ENCODE results near the gene BTBD2.

Gene BTBD2

DNA sequence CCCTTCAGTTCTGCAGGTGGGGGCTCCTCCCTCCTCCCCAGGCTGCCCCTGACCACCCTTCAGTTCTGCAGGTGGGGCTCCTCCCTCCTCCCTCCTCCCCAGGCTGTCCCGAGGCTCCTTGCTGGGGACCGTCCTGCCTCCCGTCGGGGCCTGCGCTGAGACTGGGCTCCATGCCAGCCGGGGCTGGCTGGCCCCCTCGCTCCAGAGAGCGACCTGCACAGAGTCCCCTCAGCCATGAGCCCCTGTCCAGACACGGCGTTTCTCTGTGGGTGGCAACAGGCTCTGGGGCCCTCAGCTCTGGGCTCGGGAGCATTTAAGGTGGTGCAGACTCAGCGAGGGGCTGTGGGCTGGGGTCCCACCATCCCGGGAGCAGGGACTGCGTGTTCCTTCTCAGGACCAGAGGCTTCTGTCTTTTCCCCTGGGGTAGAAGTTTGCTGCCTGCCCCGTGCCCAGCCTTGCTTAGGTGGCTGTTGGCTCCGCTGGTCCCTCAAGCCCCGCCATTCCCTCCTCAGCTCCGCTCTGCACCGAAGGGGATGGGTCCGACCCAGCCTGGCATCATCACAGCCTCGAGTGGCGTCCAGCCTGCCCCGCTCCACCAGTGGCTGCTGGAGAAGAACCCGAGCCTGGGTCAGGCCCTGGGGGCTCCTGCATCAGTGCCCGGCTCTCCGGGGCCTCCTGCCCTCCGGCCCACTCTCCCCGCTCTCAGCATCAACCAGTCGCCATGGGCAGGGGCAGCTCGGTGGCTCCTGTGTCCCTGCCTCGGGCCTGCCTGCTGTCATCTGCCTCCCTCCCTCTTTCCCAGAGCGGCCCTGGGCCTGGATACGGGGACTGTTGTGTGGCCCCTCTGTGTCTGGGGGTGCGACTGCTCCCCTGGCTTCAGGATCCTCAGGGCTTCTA is 47.0 kb downstream of the BTBD2 start:
- Mint-ChIP-seq H3K4me3 (no peak overlapping the region), H3K9me3 (no peaks in the 10 kb centered on the region), H3K4me1 (peaks cover 13 to 15% of the 10 kb centered on the region in 2 donors), H3K36me3 (peaks cover 17 to 26% of the 10 kb centered on the region in 2 donors), H3K27me3 (no peaks in the 10 kb centered on the region), H3K27ac (peak overlapping the region; percentile 42)
- ATAC-seq (replicated peaks) (no peak), DNase-seq (no peak)

DNA sequence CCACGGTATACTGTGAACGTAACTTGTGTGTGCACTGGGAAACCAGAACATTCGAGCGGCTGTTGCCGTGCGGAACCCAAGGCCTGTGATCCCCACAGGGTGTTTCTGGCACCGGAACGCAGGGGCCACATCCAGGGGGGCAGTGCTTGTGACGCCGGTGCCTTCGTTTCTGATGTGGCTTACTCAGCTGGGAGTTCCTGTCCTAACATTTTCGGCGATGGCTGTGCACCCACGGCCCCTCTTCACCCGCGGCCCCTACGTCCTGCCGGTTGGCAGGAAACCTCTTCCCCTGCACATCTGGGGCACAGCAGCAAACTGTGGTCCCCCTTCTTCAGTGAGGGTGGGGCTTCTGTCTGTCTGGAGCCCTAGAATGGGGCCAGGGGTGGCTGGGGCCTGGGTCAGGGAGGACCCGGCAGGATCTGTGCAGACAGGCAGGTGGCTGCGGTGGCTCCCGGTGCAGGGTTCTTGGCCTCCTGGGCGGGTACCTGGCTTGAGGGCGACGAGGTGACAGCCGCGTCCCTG is 48.4 kb downstream of the BTBD2 start:
- no peak overlapping the region for H3K4me3 Mint-ChIP-seq
- peak in 1 of 2 donors; percentile 20 for ATAC-seq (replicated peaks)
- H3K4me1 Mint-ChIP-seq, result peaks cover 11 to 13% of the 10 kb centered on the region in 2 donors
- no peaks in the 10 kb centered on the region for H3K27me3 Mint-ChIP-seq
- H3K9me3 Mint-ChIP-seq, result no peaks in the 10 kb centered on the region
- peaks cover 12 to 24% of the 10 kb centered on the region in 2 donors for H3K36me3 Mint-ChIP-seq
- H3K27ac Mint-ChIP-seq, result no peak overlapping the region
- no peak for DNase-seq

DNA sequence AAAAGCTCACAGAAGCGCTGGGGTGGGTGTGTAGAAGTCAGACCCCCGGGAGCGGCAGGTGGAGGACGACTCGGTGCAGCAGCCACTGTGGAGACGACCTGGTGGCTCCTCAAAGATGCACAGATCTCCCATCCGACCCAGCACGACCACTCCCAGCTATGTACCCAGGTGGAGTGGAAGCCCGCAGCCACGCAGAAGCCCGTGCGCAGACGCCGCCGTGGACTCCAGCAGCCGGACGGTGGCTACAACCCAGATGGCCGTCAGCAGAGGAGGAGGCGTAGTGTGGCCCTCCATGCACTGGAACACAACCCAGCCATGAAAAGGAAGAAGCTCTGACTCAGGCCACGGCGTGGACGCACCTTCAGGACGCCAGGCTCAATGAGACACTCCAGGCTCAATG is 52.8 kb downstream of the BTBD2 start:
- Mint-ChIP-seq H3K27me3 (no peaks in the 10 kb centered on the region), H3K9me3 (no peaks in the 10 kb centered on the region), H3K36me3 (peaks cover 8 to 12% of the 10 kb centered on the region in 2 donors), H3K4me1 (peaks cover 23 to 30% of the 10 kb centered on the region in 2 donors), H3K27ac (no peak overlapping the region), H3K4me3 (no peak overlapping the region)
- ATAC-seq (replicated peaks), result no peak
- DNase-seq, result no peak

DNA sequence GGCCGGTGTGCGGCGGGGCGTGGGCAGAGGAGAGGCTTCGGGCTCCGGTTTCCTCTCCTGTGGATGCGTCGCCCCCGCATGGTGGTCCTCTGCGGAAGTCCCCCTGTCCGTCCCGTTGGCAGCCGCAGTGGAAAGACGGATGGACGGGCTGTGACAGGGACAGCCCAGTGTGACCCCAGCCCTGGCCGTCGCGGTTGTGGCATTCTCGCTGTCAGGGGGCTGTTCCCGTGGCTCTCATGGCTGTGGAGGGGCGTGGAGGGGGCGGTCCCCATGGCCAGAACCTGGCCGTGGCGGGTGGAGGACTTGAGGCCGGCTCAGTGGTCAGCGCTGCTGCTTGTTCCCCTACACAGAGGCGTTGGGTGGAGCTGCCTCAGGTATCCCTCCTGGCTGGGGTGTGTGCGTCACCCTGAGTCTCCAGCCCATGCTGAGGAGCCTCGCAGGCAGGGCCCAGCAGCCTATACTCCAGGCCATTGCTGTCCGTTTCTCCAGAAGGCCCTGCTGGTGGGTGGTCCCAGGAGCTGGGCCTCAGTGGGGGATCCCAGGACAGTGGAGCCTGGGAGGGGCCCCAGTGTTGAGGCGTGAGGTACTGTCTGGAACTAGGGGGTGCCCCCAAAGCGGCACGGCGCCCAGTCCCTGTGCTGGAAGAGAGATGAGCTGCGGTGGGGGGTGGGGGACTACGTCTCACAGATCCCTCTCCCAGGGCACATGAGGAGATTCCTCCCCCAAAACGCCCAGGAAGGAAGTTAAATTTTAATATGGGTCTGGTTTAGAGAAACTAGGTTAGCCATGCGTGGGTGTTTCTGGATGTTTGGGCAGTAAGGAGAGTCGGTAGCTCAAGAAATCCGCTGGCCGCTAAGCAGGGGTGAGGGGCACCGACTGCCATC is 54.3 kb downstream of the BTBD2 start:
- ATAC-seq (replicated peaks), result no peak
- H3K4me3 Mint-ChIP-seq, result no peak overlapping the region

DNA sequence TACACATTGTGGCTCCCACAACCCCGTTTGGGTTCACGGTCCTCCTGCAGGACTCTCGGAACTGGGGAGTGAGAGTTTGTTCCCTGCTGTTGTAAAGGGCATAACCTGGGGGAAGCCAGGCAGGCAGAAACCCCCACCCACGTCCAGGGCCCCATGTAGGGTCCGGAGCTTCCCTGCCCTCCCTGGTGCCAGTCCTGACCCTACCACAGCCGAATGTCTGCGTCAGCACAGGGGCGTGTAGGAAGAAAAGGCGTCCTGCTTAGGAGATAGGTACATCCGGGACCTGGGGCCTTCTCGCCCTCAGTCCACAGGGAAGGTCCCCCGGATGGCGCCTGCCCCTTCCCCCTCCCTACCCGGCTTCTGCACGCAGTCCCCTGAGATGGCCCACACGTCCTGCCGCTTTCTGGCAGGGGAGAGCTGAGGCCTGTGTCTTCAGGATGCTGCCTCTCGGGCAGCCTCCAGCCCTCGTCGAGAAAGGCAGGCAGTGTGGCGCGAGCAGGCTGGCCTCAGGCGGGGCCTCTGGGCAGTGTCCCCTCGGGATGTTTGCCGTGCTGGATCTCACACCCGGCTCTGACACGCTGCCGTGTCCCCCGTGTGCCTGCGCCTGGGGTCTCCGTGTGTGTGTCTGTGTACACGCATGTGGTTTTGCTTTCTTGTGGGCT is 55.5 kb downstream of the BTBD2 start:
- DNase-seq (no peak), ATAC-seq (replicated peaks) (no peak)
- H3K27ac Mint-ChIP-seq, result peak overlapping the region; percentile 42
- peaks cover 6 to 12% of the 10 kb centered on the region in 2 donors for H3K36me3 Mint-ChIP-seq
- H3K4me1 Mint-ChIP-seq, result peaks cover 14 to 45% of the 10 kb centered on the region in 2 donors
- no peaks in the 10 kb centered on the region for H3K27me3 Mint-ChIP-seq
- H3K9me3 Mint-ChIP-seq, result no peaks in the 10 kb centered on the region
- H3K4me3 Mint-ChIP-seq, result no peak overlapping the region

More for the DNA sequence above, 54.3 kb downstream of the BTBD2 start:
- Mint-ChIP-seq H3K27ac (peak overlapping the region; percentile 84), H3K4me1 (peaks cover 17 to 43% of the 10 kb centered on the region in 2 donors), H3K27me3 (no peaks in the 10 kb centered on the region), H3K9me3 (no peaks in the 10 kb centered on the region), H3K36me3 (peaks cover 10 to 16% of the 10 kb centered on the region in 2 donors)
- DNase-seq, result no peak

DNA sequence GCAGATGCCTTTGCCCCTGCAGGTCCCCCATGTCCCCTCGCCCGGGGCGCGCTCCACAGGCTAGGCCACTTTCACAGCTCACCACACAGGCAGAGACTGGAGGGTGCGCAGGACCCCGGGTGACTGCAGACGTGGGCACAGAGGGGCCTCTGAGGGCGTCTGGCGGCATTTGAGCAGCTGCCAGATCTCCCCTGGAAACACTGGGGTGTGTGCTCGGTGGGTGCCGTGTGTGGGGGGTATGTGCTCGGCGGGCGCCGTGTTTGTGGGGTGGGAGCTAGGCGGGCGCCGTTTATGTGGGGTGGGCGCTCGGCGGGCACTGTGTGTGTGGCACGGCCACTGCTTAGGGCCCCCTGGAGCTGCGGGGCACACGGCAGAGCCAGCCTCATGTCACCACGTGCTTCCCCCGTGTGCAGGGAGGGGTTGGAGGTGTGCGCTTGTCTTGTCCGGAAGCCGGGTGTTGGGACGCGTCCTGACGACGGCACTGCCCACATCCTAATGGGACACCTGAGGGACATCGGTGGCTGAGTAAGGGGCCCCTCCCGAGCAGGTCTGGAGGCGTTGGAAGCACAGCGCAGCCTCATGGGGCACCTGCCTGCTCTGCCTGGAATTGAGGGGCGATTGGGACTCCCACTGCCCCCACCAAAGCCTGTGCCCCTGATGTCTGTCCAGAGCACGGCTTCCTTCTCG is 57.8 kb downstream of the BTBD2 start:
- Mint-ChIP-seq H3K36me3 (peaks cover 10 to 13% of the 10 kb centered on the region in 2 donors), H3K9me3 (no peaks in the 10 kb centered on the region), H3K27ac (no peak overlapping the region), H3K4me1 (peaks cover 17 to 65% of the 10 kb centered on the region in 2 donors), H3K4me3 (no peak overlapping the region), H3K27me3 (no peaks in the 10 kb centered on the region)
- no peak for DNase-seq
- no peak for ATAC-seq (replicated peaks)

DNA sequence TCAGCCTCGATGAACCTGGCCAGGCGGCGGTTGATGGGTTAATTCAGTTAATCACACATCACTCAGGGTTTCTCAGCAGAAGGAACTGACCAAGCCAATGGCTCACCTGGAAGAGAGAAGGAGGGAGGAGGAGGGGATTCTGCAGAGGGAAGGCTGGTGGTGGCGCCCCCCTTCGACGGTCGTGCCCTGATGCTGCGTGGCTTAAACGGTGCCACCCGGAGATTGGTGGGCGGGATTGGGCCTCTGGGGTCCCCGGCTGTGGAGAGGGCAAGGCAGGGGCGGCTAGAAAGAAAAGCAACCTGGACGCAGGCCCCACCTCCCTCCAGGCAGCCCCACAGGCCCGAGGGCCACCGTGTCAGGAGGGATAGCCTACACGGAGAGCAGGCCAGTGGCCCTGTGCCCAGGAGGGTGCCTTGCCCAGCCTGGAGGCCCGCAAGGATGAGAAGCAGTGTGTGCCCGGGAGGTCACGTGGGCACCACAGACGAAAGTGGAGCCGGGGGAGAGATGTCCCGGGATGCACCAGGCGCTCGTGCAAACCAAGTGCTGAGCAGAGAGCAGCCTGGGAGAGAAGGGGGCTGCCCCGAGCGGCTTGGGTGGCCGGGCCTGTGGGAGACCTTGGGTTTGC is 58.5 kb downstream of the BTBD2 start:
- Mint-ChIP-seq H3K9me3 (no peaks in the 10 kb centered on the region), H3K4me3 (no peak overlapping the region), H3K36me3 (peaks cover 8 to 16% of the 10 kb centered on the region in 2 donors), H3K4me1 (peaks cover 17 to 68% of the 10 kb centered on the region in 2 donors), H3K27me3 (no peaks in the 10 kb centered on the region), H3K27ac (peak overlapping the region; percentile 69)
- ATAC-seq (replicated peaks), result no peak
- no peak for DNase-seq

DNA sequence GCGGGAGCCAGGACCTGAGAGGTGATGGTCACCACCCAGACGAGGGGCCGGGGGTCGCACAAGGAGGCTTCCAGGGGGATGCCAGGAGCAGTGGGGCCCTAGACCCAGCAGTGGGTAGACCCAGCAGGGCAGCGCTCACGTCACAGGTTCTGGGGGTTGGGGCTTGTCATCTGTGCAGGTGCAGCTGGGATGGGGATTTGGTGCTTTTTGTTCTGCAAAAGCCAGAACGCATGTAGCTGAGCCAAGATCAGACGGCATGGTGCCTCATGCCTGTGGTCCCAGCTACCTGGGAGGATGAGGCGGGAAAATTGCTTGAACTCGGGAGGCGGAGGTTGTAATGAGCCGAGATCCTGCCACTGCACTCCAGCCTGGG is 59.4 kb downstream of the BTBD2 start:
- Mint-ChIP-seq H3K36me3 (peaks cover 4 to 13% of the 10 kb centered on the region in 2 donors), H3K4me3 (no peak overlapping the region), H3K27ac (peak overlapping the region; percentile 20), H3K9me3 (no peaks in the 10 kb centered on the region), H3K4me1 (peaks cover 13 to 61% of the 10 kb centered on the region in 2 donors), H3K27me3 (no peaks in the 10 kb centered on the region)
- no peak for ATAC-seq (replicated peaks)
- DNase-seq, result no peak

DNA sequence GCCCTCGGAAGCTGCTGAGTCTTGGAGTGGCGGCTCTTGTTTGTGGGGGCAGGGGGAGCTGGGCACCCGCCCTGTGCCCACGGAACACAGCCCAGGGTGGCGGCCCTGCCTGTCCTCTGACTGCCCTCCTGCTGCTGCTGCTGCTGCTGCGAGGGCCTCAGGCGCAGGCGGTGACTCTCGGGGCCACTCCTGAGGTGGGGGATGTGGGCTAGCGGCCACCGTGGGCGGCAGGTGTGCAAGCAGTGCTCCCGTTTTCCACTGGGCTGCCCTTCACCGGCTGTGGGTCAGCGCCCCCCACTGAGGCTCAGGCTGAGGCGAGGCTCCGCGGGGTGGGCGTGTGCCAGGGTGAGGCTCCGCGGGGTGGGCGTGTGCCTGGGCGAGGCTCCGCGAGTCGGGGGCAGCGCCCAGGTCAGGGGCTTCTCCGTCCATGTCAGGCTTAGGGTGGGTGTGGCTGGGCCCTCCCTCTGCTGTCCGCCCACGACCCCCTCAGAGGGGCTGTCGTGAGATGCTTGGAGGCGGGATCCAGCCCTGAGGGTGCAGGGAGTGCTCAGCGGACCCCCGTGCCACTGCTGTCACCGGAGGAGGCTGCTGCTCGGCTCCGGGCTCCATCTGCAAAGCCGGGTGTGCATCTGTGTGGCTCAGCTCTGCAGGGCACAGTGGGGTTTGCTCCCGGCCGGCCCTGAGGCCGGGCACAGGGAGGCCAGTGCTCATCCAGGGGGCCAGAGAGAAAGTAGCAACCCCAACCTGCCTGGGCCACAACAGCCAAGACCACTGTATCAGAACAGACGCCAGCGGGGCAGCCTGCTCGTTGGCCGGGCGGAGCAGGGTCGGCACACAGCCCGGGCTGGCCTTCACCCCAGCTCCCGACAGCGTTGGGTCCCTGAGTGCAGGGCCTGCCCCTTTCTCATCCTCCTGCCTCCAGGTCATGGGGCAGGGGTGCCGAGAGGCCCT is 60.1 kb downstream of the BTBD2 start:
- Mint-ChIP-seq H3K4me1 (peaks cover 15 to 59% of the 10 kb centered on the region in 2 donors), H3K36me3 (peaks cover 9 to 13% of the 10 kb centered on the region in 2 donors), H3K27ac (peak overlapping the region; percentile 9), H3K4me3 (no peak overlapping the region), H3K27me3 (no peaks in the 10 kb centered on the region), H3K9me3 (no peaks in the 10 kb centered on the region)
- DNase-seq (no peak), ATAC-seq (replicated peaks) (no peak)

DNA sequence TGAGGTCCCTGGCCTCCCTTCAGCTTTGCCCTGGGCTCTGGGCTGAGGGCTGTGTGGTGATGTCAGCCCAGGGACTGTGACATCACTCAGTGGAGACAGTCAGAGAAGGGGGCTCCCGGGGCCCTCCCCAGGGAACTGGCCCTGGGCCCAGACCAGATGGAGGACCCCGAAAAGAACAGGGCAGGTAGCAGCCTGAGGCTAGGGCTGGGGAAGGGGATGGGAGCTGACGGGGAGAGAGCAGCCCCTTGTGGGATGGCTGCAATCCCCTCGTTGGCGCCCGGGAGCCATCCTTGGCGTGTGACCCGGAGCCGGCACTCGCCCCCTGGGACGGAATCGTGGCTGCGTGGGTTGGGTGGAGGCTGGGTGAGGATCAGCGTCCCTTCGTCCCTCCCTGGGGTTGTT is 61.0 kb downstream of the BTBD2 start:
- H3K36me3 Mint-ChIP-seq, result peaks cover 9 to 13% of the 10 kb centered on the region in 2 donors
- no peaks in the 10 kb centered on the region for H3K27me3 Mint-ChIP-seq
- no peak overlapping the region for H3K4me3 Mint-ChIP-seq
- ATAC-seq (replicated peaks) (no peak), DNase-seq (no peak)
- no peak overlapping the region for H3K27ac Mint-ChIP-seq
- H3K9me3 Mint-ChIP-seq, result no peaks in the 10 kb centered on the region
- peaks cover 13 to 52% of the 10 kb centered on the region in 2 donors for H3K4me1 Mint-ChIP-seq

DNA sequence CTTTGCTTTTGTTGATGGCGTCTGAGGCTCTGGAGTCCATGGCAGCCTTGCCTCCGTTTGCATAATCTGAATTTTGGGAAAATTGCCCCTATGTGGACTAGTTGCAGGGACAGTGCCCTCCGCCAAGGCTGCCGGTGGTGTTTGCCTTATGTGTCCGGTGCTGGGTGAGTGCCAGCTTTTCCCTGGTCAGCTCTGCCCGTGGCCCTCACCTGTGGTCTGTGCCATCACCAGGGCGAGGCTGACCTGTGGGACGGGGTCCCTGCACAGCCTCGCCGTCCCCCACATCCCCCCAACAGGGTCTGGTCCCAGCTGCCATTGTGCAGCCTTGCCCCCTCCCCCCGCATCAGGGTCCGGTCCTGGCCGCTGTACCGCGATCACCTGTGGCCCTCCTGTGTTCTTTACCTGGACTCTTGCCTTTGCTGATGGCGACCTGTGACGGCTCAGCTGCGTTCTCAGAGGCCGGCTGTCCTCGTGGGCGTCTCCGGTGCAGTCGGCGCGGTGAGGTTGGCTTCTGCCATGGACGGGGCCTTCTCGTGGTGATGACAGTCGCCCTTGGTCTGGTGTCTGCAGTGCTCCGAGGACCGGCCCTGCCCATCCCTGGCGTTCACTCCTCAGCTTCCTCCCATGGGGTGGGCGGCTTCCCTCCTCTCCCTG is 61.9 kb downstream of the BTBD2 start:
- DNase-seq (no peak), ATAC-seq (replicated peaks) (no peak)
- H3K36me3 Mint-ChIP-seq, result peaks cover 13 to 16% of the 10 kb centered on the region in 2 donors
- no peak overlapping the region for H3K4me3 Mint-ChIP-seq
- no peaks in the 10 kb centered on the region for H3K27me3 Mint-ChIP-seq
- no peaks in the 10 kb centered on the region for H3K9me3 Mint-ChIP-seq
- peaks cover 17 to 62% of the 10 kb centered on the region in 2 donors for H3K4me1 Mint-ChIP-seq
- H3K27ac Mint-ChIP-seq, result no peak overlapping the region

DNA sequence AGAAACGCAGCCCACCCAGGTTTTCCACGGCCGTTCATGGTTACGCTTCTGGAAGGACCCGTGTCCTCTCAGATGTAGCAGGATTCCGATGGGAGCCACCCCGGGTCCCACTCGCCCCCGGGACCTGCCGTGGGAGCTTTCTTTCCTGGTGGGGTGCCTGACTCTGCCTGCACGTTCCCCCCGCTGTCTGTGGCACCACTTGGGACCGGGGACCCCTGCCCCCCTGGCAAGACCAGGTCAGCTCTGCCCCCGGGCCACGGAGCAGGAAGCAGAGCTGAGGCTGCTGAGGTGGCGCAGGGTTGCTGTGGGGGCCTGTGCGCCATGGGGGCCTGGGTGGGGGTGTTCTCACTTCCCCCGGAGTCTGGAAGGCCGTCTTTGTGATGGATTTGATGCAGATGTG is 62.5 kb downstream of the BTBD2 start:
- Mint-ChIP-seq H3K4me3 (no peak overlapping the region), H3K27me3 (no peaks in the 10 kb centered on the region), H3K36me3 (peaks cover 13 to 16% of the 10 kb centered on the region in 2 donors), H3K9me3 (no peaks in the 10 kb centered on the region), H3K27ac (no peak overlapping the region), H3K4me1 (peaks cover 19 to 66% of the 10 kb centered on the region in 2 donors)
- ATAC-seq (replicated peaks) (no peak), DNase-seq (no peak)

All from stimulated activated naive B cell treated with anti-CD40 and anti-IgM and Interleukin-4, amounts not matched to agents 10 μg/mL and 1 μg/mL and 100 μg/mL, for 72 hours (primary cell).